Keratinocyte (primary cell): ENCODE data around the gene ALG12.

Source experiments
- CTCF ChIP-seq, 3 experiments: IDR thresholded peaks in 1 of 3; conservative IDR thresholded peaks in 1 of 3; optimal IDR thresholded peaks in 1 of 3; 2 replicates in 2 of 3; 3 replicates in 1 of 3; pipeline versions ENCODE3 to v1.5.1; 2011; ENCODE audit warnings: low read length in 3 of 3, mild to moderate bottlenecking in 3 of 3, moderate library complexity in 2 of 3, control low read depth in 1 of 3, inconsistent platforms in 1 of 3; ENCODE audit not compliant: insufficient read depth in 2 of 3; ENCODE audit errors: extremely low read depth in 1 of 3
- EZH2 ChIP-seq: IDR thresholded peaks from one replicate; pipeline ENCODE4 v1.6.1; 2012; ENCODE audit warnings: inconsistent platforms, mild to moderate bottlenecking, low read length, moderate library complexity

- TF ChIP-seq CTCF (optimal IDR thresholded peaks at IDR 0.05 in 1 of 3, IDR thresholded peaks at IDR 0.05 in 1 of 3, conservative IDR thresholded peaks at IDR 0.05 in 1 of 3; ENCODE audit: extremely low read depth in 1 of 3, insufficient read depth in 2 of 3, low read length in 3 of 3) (no peak), EZH2 (no peak)
These were observed 38.4 kb downstream of the ALG12 start for GRCh38 chr22:49879871-49880270.
